ENCODE data around the gene FOXI2.

FOXI2 gene

GRCh38 chr10:127744956-127745355 lies 8.0 kb downstream of the FOXI2 start:
- no peak for DNase-seq

GRCh38 chr10:127745861-127746260 lies 8.9 kb downstream of the FOXI2 start:
- DNase-seq = no peak

GRCh38 chr10:127755753-127756152 lies 18.8 kb downstream of the FOXI2 start:
- DNase-seq = no peak

- DNase-seq = no peak
Measured at GRCh38 chr10:127756264-127756663, 19.3 kb downstream of the FOXI2 start.

- DNase-seq = no peak
Measured at GRCh38 chr10:127757033-127757432, 20.0 kb downstream of the FOXI2 start.

- no peak for DNase-seq
Measured at GRCh38 chr10:127759276-127759675, 22.3 kb downstream of the FOXI2 start.

- DNase-seq = no peak
Measured at GRCh38 chr10:127762925-127763324, 25.9 kb downstream of the FOXI2 start.

- no peak for DNase-seq
Measured at GRCh38 chr10:127774766-127775559, 38.0 kb downstream of the FOXI2 start.

GRCh38 chr10:127776816-127777215 lies 39.8 kb downstream of the FOXI2 start:
- DNase-seq = no peak

GRCh38 chr10:127781412-127781811 lies 44.4 kb downstream of the FOXI2 start:
- DNase-seq = no peak

- no peak for DNase-seq
Measured at GRCh38 chr10:127787873-127788272, 50.9 kb downstream of the FOXI2 start.

GRCh38 chr10:127790066-127790624 lies 53.2 kb downstream of the FOXI2 start:
- DNase-seq = no peak

Data from stimulated activated CD4-positive, alpha-beta T cell treated with anti-CD3 and anti-CD28 coated beads, Interleukin-2, amount 100 ng/mL, for 48 hours (primary cell).